Fibroblast of skin of left quadriceps (primary cell): Measurements from ENCODE around the gene CAMTA1.

ENCODE experiments used
- DNase-seq, 2 experiments: peaks; one replicate each; pipeline ENCODE4 v3.0.0-alpha.2; 2013; ENCODE audit warnings: low read depth in 2 of 2

CAMTA1 gene

DNA sequence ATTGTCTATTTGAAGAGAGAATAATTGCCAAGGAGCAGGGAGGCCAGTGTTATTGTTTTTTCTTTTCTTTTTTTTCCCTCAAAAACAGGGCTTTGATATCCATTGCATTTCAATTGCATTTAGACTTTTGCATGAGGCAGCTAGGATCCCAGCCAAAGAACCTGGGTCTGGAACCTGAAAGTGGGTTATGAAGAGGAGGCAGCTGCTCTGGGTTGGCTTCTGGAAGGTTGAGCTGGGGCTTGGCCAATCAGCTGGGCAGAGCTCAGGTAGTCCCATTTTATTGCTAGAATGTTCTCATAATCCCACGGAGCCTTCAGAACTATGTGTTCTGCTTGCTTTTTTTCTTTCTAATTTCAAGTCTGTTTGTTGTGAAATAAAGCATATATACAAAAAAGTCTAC lies 218.9 kb downstream of the CAMTA1 start:
- no peak for DNase-seq

DNA sequence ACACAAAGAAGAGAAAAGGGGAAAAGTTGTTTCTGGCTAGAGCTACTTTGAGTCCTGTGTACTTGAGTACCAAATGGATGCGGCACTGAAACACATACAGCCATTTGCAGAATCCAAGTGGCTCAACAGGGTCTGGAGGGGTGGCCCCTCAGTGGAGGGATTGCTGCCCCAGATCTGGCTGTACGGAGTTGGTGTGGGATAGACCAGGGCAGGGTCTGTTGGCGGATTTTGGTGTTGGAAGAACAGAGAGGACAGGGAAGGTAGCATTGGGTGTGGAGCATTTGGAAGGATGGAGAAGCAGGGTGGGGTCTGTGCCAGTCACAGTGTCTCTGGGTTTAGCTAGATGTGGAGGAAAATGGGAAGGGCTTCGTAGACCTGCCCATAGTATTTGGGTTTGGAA lies 220.5 kb downstream of the CAMTA1 start:
- no peak for DNase-seq

DNA sequence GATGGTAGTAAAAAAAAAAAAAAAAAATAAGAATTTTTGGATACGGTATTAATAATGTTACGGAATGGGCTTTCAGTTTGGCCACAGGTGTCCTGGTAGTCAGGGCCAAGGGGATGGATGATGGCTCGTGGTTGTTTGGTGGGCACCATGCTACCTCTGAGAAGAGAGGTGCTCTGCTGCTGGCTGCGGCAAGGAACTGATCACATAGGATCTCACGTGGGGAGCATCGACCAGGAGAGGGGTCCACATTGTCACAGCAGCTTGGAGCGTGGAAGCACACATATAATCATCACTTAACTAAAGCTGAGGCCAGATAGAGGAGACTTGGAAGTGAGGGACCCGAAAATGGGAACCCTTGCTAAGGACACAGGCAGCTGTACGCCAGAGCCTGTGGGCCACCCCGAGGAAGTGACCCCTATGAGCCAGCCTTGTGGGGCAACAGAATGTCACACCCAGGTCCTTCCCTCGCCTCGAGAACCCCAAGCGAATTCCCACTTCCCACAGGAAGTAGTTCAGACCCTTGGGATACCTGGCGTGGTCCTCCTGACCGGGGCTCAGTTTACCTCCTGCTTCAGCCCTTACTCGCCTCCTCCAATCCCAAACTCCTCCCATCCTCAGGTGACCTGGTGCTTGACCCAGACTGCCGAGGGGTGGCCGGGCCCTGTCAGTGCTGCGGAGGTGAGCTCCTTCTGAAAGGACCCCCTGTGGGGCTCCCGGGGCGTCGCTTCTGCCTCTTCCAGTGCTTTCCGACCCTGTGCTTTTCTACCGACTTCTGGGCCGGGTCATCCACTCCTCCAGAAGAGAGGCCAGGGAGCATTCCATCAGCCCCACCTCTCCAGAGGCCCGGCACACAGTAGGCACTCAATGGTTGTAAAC lies 222.0 kb downstream of the CAMTA1 start:
- no peak for DNase-seq

DNA sequence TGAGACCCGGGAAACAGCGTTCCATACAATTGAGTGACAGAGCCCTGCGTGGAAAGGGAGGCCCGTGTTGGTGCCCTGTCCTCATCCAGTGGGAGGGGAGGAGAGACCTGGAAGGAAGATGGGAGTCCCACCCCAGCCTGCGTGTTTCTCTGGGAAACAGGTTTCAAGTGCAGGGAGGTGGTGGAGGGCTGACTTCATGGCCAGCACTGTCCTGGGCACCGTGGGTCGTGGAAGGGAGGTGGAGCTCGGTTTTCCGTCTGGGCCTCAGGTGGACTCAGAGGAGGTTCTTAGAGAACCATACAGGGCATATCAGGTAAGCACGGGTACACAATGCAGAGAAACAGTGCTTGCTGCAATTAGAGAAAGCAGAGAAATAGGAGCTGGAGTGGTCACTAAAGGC lies 222.6 kb downstream of the CAMTA1 start:
- DNase-seq = no peak

DNA sequence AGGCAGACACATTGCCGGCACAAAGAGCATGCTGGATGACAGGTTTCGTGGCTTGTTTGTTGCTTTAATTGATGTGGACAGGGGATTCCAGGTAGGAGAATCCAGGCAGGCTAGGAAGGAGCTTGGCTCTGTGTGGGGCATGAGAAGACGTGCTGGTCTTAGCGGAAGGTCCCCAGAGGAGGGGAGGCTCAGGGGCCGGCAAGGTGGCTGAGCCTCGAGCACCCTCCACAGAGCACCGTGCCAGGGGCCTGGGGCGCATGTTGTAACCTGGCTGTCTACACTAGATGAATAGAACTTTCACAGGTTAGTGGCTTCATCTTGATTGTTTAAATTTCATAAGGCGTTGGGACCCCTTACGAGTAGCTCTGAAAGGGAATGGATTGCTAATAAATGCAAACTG lies 223.1 kb downstream of the CAMTA1 start:
- no peak for DNase-seq

DNA sequence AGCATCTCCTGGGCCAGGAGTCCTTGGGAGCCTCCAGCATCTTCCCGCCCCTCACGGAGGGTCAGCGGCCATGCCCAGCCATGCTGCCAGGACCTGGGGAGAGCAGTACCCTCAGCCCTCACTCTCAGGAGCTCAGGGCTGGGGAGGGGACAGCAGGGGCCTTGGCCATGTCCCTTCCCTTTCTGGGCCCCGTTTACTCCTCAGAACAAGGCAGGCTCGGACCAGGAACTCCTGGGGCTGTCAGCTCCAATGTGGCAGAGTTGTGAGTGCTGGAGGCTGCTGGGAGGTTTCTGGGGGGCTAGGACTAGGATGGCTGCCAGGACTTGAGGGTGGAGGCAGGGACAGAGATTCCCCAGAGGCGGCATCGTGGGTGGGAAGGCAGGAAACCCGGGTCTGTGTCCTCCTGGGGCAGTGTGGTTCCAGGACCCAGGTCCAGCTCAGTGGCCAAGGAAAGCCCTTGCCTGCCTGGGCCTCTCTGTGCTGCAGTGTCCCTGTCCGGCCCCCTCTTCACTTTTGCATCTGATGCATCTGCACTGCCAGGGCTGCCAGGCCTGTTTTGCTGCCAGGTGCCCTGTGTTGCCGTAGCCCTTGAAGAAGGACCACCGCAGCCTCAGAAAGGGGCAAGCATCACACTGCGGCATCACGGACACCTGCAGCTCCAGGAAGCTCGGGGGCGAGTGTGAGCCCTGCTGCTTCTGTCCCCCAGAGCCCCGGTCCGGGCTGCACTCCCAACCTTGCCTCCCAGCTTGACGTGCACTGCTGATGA lies 223.9 kb downstream of the CAMTA1 start:
- no peak for DNase-seq

DNA sequence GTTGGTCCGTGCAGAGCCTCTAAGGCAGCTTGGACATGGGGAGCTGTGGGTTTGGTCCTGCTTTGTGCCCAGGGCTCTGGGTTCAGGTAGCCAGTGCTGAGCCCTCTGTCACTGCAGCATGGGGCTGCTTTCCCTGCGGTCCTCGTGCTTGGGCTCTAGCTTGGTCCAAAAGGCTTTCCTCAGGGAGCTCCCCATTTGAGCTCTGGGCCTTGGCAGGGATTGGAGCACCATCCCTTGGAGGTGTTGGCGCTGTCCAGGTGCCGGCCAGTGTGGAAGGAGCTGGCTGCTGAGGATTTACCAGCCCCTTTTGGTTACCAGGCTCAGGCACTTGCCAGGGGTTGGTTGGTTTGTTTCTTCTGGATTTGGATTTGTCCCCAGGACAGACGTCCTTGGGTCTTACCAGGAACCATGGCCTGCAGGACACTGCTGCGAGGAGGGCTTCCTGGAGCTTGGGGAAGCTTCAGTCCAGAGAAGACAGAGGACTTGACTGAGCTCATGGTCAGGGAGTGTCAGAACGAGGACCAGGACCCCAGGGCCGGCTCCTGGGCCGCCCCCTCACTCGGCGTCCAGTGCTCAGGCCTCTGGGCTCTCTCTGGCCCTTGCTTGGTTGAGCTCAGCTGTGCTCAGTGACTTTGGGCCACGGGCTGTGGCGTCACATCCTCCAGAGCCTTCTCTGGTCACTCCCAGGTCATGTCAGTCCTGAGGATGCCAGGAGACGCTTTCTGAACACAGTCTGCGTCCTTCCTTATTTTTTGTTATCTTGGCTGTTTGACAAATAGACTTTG lies 224.7 kb downstream of the CAMTA1 start:
- no peak for DNase-seq

DNA sequence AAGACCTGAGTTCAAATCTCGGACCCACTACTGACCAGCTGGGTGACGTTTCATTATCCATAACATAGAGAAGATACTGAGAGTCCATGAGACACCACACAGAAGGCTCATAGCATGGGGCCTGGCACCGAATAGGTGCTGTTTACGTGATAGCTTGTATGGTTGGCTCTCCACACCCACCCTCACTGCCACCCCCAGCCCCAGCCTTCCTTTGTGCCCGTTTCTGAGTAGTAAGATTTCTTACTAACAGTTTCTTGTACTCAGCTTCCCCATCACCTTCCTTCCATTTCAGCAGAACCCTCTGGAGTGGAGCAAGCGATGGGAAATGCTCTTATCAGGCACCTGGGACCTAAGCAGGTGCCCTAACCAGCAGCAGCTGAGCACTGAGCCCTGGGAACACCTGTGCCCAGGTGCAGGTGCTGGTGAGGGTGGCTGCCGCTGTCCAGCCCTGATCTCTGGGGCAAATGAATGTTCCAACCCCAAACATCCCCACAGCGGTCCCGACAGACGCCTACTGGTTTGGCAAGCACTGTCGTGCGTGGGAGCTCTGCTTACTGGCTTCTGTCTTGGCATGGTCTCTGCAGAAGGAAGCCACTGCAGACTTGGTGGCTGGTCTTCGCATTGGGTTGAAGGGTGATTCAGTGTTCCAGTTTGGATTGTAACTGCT lies 225.4 kb downstream of the CAMTA1 start:
- DNase-seq = no peak

DNA sequence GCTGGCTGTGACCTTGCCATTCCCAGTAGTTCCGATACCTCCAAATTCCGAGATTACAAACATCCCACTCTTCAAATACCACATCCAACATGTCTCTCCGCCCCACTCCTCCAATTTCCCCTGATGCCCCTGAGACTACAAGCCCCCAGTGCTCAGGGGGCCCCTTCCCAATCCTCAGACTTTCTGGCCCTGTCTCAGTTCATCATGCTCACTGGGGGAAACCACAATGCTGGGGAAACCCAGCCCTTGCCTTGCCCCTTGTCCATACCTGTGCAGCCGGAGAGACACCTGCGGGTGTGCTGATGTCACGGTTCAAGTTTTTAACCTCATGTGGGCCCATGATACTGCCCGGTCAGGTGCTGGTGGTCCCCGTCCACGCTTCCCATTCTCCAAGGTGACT lies 226.6 kb downstream of the CAMTA1 start:
- DNase-seq = no peak

DNA sequence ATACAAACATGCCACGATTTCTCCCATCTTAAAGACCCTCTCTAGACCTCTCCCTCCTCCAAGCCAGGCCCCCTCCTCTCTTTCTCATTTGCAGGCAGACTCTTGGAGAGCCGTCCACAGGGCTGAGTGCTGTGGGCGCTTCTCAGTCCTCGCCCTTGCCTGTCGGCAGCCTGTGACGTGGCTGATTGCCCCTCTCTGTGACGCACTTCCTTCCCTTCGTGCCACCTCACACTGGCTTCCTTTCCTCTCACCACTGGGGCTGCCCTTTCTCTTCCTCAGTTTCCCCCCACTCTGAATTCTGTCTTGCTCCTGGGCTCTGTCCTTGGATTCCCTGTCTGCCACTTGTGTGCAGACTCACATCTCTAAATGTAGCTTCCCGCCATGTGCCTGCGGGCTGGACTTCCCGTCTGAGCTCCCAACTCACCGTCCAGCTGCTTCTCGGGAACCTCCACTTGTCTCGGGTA lies 227.2 kb downstream of the CAMTA1 start:
- no peak for DNase-seq

DNA sequence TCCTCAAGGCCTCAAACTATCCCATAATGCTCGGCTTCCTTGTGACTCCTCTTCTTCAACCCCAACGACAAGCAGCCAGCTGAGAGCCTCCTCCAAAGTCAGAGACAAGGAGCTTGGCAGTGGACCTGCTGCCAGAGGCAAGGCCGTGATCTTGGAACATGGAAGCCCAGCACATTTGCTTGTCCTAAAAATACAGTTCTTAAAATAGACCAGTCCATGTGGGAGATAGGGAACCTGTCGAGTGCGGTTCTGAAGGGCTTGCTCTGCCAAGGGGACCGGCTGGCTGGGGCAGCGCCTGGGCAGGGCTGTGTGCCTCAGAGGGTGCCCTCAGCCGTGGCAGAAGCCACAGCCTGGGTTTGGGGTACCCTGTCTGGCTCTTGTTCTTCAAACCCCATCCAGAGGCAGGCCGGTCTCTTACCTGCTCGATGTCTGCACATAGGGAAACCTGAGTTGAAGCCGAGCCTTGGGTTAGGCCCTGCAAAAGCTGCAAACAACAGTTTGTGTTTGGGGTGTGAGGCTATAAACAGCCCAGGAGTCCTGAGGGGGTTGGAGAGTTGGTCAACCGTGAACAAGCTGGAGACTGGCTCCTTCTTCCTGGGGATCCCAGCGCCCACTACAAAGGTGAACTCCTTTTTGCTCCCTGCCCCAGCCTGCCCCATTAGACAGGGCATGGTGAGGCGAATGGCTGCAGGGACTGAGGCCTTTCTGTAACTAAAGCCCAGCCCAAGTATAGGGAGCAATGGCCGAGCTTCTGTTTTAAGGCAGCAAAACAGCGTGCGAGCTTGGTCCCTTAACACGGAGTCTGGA lies 228.8 kb downstream of the CAMTA1 start:
- DNase-seq = no peak

DNA sequence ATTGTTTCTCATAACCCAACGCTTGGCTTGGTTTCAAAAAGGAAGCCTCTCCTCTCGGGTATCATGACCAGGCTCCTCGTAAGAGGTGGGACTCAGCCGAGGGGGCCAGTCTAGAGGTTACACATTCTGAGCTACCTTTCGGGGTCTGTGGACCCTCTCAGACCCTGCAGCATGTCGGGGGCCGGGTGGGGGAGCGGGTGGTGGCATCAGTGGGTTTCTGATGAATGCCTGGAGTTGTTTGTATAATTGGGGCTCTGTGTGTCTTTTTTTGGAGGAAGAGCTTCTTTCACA lies 229.3 kb downstream of the CAMTA1 start:
- no peak for DNase-seq

DNA sequence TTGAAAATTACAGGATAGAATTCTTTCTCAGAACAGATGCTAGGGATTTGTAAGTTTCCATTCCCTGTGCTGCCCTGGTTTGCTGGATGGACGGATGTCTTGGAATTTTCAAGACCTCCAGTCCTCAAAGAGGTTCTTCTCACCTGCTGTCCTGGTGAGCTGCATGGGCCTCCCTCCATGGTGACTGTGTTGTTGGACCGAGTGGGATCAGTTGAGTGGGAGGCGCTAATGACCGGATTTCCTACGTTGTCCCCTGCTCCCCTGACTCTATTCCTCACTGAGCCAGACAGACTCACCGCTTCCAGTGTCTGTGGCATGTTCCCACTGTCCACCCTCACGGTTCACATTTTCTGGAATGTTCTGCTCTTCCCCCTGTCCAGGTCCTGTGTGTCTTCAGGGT lies 229.8 kb downstream of the CAMTA1 start:
- DNase-seq = no peak

DNA sequence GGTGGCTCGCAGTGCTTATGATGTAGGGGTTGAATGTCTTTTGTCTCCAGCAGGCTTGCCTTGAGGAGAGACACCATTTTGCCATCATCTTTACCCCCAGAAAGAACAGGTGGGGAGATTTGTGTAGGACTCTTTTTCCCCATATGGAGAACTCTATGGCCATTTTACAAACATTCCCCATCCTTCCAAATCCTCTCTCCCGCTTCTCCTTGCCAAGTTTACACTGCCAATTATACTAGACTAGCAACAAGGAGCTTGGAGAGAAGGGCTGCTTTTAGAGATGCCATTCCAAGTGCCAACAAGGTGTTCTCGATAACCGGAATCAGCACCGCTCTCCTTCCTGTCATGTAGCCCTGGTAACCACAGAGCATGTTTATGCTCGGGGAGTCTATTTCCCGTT lies 233.1 kb downstream of the CAMTA1 start:
- no peak for DNase-seq

DNA sequence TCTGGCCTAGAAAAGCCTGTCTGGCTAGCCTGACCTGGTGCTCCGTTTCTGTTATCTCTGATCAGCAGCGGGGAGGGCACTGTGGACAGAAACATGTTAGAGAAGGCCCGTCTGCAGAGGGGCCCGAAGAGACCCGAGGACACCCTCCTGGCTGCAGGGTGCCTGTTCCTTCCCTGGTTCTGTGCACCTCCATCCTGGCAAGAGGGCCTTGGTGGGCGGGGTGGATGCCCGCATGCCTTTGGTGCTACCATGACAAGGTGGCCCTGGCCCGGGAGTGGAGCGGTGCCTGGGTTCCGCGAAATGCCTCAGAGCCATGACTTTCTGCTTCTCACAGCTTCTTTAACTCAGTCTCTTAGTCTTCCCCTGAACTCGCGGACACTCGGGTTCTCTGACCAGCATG lies 233.6 kb downstream of the CAMTA1 start:
- no peak for DNase-seq

DNA sequence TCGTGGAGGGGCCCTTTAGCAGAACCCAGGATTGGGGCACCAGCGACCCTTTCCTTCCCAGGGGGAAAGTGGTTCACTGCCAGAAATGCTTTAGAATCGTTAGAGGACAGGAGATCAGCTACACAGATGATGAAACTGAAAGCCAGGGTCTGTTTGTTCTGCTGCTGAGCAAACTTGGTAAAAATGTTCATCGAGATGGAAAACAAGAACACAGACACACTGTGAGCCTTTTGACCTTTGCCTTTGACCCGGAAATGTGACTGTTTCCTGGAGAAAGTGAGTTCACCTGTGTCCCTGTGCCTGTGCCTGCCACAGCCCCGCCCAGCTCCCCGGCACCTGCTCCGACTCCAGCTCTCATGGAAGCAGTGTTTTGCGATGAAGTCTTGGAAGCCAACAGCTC lies 234.3 kb downstream of the CAMTA1 start:
- no peak for DNase-seq

DNA sequence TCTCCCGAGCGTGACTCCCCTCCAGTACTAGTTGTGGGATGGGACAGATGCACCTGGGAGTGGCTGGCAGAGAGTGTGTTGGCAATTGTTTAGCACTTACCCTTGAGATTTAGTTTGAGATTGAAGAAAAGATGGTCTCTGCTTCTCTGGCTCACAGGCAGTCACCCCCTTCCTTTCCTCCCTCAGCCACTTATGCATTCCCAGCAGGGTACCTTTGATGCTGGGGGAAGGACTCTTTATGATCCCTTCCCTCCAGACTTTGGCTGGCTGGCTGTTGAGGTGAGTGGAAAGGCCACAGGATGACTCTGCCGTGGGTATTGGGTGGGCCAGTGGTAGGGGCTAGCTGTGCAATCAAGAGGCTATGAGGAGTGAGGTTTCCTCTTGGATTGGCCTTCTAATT lies 236.8 kb downstream of the CAMTA1 start:
- no peak for DNase-seq

DNA sequence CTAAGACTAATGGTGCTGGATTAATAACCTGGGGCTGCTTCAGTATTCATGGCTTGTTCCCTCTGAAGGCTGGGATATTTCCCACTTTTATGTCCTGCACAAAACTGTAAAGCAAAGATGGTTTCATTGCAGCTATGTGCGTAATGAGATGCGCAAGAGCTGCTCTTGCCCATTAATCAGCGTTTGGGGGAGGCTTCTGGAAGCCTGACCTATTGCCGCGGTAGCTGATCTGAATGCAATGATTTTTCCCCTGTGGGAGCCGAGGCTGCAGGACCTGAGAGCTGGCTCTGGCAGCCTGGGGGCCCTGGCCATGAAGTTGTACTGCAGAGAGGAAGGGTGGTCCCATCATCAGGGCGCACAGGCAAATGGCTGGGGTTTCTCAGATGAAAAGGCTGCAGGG lies 239.8 kb downstream of the CAMTA1 start:
- no peak for DNase-seq

DNA sequence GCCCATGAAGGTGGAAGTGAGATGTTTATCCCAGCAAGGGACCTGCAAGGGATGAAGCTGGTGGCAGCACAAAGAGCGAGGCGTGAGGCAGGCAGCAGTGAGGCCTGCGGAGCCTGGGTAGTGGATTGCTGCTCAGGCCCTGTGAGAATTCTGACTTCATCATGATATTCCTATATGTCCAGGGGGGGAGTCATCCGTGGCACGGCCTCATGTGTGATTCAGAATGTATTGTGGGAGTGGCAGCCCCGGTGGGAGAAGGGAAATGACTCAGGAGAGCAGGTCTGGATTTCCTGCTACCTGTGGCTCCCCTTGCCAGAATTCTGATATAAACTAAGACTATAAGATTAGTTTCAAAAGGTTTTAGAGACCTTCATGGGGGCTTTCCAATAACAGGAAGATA lies 240.9 kb downstream of the CAMTA1 start:
- no peak for DNase-seq

DNA sequence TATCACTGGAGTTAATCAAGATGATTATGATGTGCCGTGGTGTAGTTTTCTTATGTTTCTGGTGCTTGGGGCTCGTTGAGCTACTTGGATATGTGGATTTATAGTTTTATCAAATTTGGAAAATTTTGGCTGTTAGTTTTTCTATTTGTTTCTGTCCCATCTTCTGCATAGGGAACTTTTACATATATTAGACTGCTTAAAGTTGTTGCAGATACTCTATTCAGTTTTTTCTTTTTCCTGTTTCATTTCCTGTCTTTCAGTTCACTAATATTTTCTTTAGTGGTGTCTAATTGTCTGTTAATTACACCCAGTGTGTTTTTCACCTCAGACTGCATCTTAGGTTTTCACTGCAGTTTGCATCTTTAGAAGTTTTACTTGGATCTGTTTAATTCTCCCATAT lies 247.7 kb downstream of the CAMTA1 start:
- no peak for DNase-seq

DNA sequence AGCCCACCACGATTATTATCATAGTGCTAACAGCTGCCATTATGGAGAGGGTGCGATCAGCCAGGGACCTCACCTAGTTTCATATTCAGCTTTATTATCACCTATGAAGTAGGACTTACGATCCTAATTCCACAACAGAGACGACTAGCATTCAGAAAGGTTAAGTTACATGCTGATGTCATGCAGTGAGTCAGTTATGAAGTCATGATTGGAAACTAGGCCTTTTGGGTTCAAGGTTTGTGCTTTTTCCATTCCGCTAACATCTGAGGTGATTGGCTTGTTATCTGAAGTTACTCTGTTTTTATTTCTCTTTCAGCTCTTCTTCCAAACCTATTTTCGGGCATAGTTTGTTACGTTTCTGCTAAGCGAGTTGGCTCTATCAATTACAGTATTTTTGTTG lies 251.1 kb downstream of the CAMTA1 start:
- DNase-seq = no peak
